Ishikawa (cell line): ENCODE results near the gene ACAD9.

Experiments used
- FOXM1 ChIP-seq: IDR thresholded peaks from 2 replicates; pipeline ENCODE4 v1.6.1; 2012; ENCODE audit warnings: low read depth, borderline replicate concordance
- TAF1 ChIP-seq: IDR thresholded peaks from 2 replicates; pipeline ENCODE4 v1.6.1; 2012; ENCODE audit warnings: low read depth, mild to moderate bottlenecking

GRCh38 chr3:128945878-128946175, 66.4 kb downstream of the ACAD9 start:
- TF ChIP-seq TAF1 (no peak), FOXM1 (no peak)
